ENCODE measurements around the gene ARHGAP31. TPM values are rescaled to one million over a fixed set of nuclear protein-coding genes. Genes with fewer than 3 reads are reported as not detected.

Gene ARHGAP31
- polyA plus RNA-seq, 1 donor from 2014 or later: not detected

GRCh38 chr3:119443179-119443578, 149.0 kb downstream of the ARHGAP31 start:
- Histone ChIP-seq H3K4me3 (ENCODE audit: low read length) (no peak overlapping the region), H3K36me3 (ENCODE audit: insufficient read depth, low read length) (peaks cover 6% of the 10 kb centered on the region), H3K79me2 (replicated peaks; ENCODE audit: insufficient read depth, low read length) (no peaks in the 10 kb centered on the region), H3K27me3 (ENCODE audit: insufficient read depth, low read depth, low read length) (no peaks in the 10 kb centered on the region), H3K9me2 (ENCODE audit: insufficient read depth, low read length) (no peaks in the 10 kb centered on the region), H3K4me2 (ENCODE audit: low read length) (no peak overlapping the region), H3K9ac (ENCODE audit: low read length) (no peak overlapping the region), H3K9me3 (ENCODE audit: low read length) (no peaks in the 10 kb centered on the region), H3F3A (ENCODE audit: insufficient read depth, low read length, poor library complexity, severe bottlenecking) (no peaks in the 10 kb centered on the region), H3K27ac (ENCODE audit: low read length) (no peak overlapping the region), H2AFZ (ENCODE audit: low read depth, low read length) (no peak overlapping the region), H4K20me1 (ENCODE audit: insufficient read depth) (no peaks in the 10 kb centered on the region)
- TF ChIP-seq MXI1 (conservative IDR thresholded peaks at IDR 0.05; ENCODE audit: poor library complexity, severe bottlenecking) (no peak), TAF1 (IDR thresholded peaks at IDR 0.05; ENCODE audit: low read depth) (no peak), REST (IDR thresholded peaks at IDR 0.05; ENCODE audit: borderline replicate concordance) (no peak), EZH2 (IDR thresholded peaks at IDR 0.05; ENCODE audit: borderline replicate concordance, insufficient read depth, low read length, poor library complexity, severe bottlenecking) (no peak), RAD21 (conservative IDR thresholded peaks at IDR 0.05) (no peak), CTCF (IDR thresholded peaks at IDR 0.05; ENCODE audit: poor library complexity, severe bottlenecking) (no peak), EP300 (conservative IDR thresholded peaks at IDR 0.05; ENCODE audit: poor library complexity, severe bottlenecking) (no peak)

GRCh38 chr3:119444590-119444989, 150.4 kb downstream of the ARHGAP31 start:
- Histone ChIP-seq H3K27me3 (ENCODE audit: insufficient read depth, low read depth, low read length) (no peaks in the 10 kb centered on the region), H3K9me2 (ENCODE audit: insufficient read depth, low read length) (no peaks in the 10 kb centered on the region), H3K4me2 (ENCODE audit: low read length) (no peak overlapping the region), H4K20me1 (ENCODE audit: insufficient read depth) (no peaks in the 10 kb centered on the region), H3K9me3 (ENCODE audit: low read length) (no peaks in the 10 kb centered on the region), H3K27ac (ENCODE audit: low read length) (no peak overlapping the region), H3K36me3 (ENCODE audit: insufficient read depth, low read length) (peaks cover 6% of the 10 kb centered on the region), H2AFZ (ENCODE audit: low read depth, low read length) (no peak overlapping the region), H3K9ac (ENCODE audit: low read length) (no peak overlapping the region), H3K4me3 (ENCODE audit: low read length) (no peak overlapping the region), H3F3A (ENCODE audit: insufficient read depth, low read length, poor library complexity, severe bottlenecking) (no peaks in the 10 kb centered on the region), H3K79me2 (replicated peaks; ENCODE audit: insufficient read depth, low read length) (no peaks in the 10 kb centered on the region)
- TF ChIP-seq TAF1 (IDR thresholded peaks at IDR 0.05; ENCODE audit: low read depth): no peak

GRCh38 chr3:119453822-119454221, 159.6 kb downstream of the ARHGAP31 start:
- Histone ChIP-seq H3K27me3 (ENCODE audit: insufficient read depth, low read depth, low read length) (no peaks in the 10 kb centered on the region), H3K4me2 (ENCODE audit: low read length) (no peak overlapping the region), H3F3A (ENCODE audit: insufficient read depth, low read length, poor library complexity, severe bottlenecking) (no peaks in the 10 kb centered on the region), H3K9me3 (ENCODE audit: low read length) (no peaks in the 10 kb centered on the region), H3K79me2 (replicated peaks; ENCODE audit: insufficient read depth, low read length) (no peaks in the 10 kb centered on the region), H3K36me3 (ENCODE audit: insufficient read depth, low read length) (no peaks in the 10 kb centered on the region), H3K4me3 (ENCODE audit: low read length) (no peak overlapping the region), H3K9me2 (ENCODE audit: insufficient read depth, low read length) (no peaks in the 10 kb centered on the region), H3K27ac (ENCODE audit: low read length) (no peak overlapping the region), H2AFZ (ENCODE audit: low read depth, low read length) (no peak overlapping the region), H3K9ac (ENCODE audit: low read length) (no peak overlapping the region), H4K20me1 (ENCODE audit: insufficient read depth) (no peaks in the 10 kb centered on the region)
- TF ChIP-seq CTCF (IDR thresholded peaks at IDR 0.05; ENCODE audit: poor library complexity, severe bottlenecking): no peak
- TF ChIP-seq RAD21 (conservative IDR thresholded peaks at IDR 0.05): no peak
- TF ChIP-seq EP300 (conservative IDR thresholded peaks at IDR 0.05; ENCODE audit: poor library complexity, severe bottlenecking): no peak
- no peak for TF ChIP-seq MXI1 (conservative IDR thresholded peaks at IDR 0.05; ENCODE audit: poor library complexity, severe bottlenecking)
- TF ChIP-seq REST (IDR thresholded peaks at IDR 0.05; ENCODE audit: borderline replicate concordance): no peak
- TF ChIP-seq EZH2 (IDR thresholded peaks at IDR 0.05; ENCODE audit: borderline replicate concordance, insufficient read depth, low read length, poor library complexity, severe bottlenecking): no peak

Measured in neural cell (in vitro differentiated cells).